Stimulated activated CD8-positive, alpha-beta memory T cell treated with anti-CD3 and anti-CD28 coated beads, Interleukin-7, amount 100 ng/mL, for 4 hours (primary cell): ENCODE results near the gene MMEL1.

Experiments used
- DNase-seq, 2 donors: peaks; one replicate each; pipeline ENCODE4 v3.0.0-alpha.2; 2020; ENCODE audit warnings: low read depth in 2 of 2

Gene MMEL1

DNA sequence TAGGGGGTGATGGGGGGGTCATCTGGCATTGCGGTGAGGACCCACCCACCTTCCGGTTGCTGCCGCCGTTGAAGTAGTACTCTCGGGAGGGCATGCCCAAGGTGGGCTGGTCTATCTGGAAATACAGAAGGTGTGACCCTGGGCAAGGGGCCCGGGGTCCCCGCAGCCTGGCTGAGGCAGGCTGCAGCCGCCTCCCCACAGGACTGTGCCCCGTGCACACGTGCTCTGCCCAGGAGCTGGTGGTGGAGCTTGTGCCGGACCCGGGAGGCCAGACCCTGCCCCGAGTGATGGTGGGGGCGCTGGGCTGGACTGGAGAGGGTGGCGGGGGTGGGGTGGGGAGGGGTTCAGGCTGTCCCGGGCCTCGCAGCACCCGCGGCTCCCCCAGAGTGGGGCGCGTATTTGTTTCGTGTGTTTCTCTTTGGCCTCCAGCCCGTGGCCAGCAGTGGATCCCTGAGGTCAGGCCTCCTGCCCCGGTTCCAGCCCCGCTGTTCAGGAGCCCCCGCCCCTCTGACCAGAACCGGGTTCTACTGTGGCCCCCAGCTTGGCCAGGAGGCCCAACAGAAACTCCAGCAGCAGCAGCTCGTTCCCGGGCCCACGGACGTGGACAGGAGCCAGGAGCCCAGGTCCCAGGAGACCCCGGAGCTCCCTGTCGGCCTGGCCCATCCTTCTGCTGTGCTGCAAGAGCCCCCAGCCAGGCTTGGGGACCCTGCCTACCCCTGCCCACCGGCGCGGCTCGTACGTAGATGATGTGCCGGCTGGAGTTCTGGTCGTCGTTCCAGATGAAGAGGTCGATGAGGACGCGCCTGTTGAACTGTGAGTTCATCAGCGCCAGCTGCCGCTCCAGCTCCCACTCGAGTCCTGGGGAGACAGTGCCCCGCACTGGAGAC, 27.1 kb downstream of the MMEL1 start:
- no peak for DNase-seq

DNA sequence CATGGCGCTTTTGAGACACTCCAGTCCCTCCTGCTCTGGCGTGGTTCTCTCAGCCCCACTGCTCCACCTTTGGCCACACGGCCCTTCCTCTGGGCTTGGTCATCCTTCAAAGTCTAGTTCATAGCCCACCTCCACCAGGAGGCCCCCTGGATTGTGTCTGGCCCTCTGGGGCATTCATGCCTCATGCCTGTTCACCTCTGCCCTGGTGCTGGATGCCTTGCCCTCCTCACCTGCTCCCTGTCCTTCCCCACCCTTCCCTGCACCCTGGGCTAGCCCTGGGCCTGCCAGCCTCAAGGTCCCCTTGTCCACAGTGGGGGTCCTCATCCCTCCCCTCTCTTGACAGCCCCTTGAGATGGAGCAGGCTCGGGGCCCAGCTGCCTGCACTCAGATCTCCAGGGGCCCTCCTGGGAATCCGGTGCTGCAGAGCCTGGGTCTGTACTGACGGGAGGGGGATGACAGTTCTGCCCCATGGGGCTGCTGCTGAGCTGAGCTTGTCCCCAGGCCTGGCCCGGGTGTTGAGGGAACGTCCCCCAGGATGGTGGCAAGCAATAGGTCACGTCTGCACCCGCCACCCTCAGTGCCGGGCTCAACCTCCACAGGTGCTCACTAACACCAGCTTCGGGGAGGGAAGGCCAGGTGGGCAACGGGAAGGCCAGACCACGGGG, 27.8 kb downstream of the MMEL1 start:
- DNase-seq: no peak

DNA sequence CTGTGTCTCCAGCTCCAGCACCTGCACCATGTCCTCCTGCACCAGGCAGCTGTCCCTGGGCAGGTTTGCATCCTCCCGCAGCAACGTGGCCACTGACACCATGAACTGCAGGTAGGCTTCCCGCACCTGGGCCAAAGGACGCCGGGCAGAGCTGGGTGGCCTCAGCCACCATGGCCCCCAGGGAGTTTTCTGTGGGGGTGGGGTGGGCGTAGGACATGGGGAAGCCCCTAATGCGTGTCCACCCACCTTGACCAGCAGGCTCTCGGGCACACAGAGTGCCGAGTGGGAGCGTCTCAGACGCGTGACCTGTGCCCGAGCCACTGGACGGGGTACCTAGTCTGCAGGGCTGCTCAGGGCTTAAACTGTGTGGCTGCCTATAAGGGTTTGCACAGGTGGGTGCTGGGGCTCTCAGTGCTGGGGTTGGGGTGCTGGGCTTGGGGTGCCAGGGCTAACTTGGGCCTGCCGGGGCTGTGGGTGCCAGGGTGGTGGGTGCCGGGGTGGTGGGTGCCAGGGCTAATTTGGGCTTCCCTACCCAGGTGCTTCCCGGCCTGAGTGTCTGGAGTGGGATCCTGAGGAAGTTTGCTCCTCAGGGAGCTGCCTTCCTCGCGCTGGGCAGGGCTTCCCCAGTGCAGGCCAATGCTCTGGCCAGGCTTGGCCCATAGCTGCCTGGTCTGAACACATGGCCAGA, 28.5 kb downstream of the MMEL1 start:
- no peak for DNase-seq

DNA sequence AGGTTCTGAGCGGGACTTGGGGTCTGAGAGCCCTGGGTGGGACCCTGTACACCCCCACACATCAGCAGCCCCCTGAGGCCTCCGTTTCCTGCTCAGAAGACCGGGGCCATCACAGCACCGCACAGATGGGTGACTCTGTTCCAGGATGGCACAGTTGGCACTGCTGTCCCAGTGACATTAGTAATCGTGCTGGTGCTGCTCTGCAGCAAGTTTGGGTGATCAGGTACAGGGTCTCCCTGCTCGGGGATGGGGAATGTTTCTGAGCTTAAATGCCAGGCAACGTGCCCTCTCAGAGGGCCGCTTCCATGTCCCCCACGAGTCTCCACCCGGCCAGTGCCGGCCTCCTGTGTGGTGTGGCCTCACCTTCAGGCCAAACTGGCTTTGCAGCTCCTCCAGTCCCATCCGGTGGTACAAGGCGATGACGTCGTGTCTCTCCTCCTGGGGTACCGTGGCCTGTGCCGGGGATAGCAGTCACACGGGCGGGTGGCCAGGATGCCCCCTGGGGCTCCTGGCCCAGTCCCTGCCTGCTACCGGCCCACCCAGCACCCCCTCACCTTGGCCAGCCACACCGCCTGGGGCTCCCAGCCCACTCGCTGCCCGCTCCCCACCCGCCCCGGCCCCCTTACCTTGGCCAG, 29.2 kb downstream of the MMEL1 start:
- no peak for DNase-seq

DNA sequence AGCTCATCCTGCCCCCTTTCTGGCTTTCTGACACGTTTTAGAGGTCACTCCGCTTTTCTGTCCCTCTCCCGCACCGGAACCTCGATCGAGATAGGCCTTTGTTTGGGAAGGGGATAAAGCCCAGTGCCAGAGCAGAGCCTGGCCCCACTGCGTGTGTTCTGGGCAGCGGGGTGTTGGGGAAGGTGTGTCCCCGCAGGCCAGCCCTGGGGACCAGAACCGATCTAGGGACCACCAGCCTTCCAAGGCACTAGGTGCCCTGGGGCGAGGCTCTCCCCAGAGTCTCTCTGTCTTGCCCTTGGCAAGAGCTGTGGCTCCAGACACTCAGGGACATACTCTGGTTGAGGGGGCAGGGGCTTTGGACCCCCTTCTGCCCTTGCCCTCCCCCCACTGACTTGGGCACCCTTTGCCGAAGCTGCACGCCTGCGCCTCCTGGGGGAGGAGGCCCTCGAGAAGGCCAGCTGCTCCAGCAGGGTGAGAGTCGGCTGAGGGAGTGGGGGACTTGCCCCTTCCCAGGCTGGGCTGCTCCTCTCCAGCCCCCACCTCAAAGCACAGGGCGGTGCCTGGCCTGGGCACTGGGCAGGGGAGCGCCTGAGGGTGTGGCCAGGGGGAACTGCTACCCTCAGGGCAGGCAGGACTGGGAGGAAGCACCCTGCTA, 29.8 kb downstream of the MMEL1 start:
- no peak for DNase-seq

DNA sequence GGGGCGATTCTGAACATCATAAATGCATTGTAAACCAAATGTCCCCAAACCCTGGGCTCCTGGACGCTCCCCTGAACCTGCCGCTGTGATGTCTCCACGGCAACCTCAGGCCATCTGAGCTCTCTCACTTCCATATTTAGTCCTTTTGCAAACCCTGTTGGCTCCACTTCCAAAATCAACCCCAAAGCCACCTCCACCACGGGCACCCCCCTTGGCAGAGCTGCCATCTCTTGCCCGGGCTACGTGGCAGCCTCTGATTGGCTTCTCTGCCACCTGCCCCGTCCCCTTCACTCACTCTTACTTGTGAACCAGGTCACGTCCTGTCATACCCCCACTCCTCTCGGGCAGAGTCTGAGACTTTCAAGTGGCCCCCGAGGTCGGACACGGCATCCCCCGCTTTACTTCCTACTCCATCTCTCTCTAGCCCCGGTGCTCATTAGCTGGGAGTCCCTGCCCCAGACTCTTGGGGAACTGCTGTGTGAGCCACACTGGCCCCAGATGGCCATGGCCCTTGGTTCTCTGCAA, 30.4 kb downstream of the MMEL1 start:
- no peak for DNase-seq

DNA sequence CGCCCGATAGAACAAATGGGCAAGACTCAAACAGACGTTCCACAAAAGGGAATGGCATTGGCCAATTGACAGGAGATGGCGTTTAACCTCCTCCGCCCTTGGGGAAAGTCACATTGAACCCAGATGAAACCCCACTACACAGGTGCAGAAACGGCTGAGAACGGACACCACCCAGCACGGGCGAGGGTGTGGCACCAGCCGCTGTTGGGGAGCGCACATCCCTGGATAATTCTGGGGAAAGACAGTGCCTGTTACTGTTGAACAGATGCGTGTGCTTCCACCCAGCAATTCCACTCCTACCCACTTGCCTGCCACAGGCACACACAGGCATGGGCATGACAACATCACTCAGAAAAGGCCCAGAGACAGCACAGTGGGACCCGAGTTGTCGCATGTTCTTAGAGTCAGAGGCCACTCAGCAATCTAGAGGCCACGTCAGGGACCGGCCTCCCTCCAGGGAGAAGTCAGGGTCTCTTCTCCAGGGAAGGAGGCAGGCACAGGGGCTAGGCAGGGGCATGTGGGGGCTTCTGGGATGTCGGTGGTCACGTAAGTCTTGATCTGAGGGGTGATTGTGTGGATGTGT, 31.0 kb downstream of the MMEL1 start:
- DNase-seq: no peak

DNA sequence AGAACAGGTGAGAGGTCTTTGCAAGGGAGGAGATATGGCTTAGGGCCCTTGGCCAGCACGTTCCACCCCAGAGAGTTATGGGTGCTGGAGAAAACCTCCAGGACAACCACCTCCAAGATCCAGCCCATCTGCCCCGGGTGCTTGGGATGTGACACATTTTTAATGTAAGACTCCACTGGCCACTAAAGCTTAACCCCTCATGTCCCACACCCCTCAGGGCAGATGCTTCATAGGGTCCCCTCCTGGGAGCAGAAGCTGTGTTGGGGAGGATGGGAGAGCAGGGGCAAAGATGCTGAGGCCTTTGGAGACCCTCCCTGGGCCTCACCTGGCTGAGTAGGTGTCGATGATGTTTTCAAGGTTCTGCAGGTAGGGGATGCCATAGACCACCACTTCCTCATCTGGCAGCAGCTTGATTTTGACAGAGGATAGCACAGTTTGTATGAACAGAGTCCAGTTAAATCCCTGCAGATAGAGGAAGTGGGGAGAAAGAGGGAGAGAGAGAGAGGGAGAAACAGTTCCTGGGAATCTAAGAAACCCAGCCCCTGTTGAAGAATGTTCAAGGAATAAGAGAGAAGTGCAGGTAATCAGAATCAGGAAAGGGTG, 34.4 kb downstream of the MMEL1 start:
- no peak for DNase-seq

DNA sequence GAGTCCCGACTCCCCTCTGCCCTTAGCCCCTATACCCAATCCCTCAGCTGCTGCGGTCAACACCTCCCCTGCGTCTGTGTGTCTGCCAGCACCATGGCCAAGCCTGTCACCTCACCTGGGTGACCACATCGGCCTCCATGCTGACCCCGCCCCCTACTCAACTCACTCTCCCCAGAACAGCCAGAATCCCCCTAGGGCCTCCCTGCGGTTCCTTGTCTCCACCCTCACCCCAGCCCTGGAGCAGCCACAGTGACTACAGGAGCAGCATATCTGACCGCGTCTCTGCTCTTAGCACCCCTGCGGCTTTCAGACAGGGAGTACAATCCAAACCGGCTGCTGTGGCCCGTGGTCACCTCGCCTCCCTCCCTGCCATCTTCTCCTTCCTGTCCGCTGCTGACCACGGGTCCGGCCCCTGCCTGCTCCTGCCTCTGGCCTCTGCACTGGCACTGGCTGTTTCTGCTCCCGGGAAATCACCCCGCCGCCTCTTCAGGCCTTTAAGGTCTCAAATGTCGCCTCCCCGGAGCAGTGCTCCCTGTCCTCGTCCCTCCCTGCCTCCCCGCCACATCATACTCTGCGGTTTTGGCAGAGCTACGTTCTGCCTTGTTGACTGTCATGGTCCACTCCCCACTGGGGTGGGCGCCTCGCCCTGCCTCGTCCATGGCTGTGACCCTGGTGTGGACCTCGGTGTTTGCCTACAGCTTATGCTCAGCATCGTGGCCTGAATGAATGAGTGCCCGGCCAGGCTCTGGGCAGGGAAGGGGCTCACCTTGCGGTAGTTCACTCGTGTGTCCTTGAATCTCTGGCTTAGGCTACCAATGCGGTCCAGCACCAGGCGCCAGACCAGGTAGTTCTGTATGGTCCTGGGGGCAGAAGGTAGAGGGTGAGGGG, 35.1 kb downstream of the MMEL1 start:
- no peak for DNase-seq

DNA sequence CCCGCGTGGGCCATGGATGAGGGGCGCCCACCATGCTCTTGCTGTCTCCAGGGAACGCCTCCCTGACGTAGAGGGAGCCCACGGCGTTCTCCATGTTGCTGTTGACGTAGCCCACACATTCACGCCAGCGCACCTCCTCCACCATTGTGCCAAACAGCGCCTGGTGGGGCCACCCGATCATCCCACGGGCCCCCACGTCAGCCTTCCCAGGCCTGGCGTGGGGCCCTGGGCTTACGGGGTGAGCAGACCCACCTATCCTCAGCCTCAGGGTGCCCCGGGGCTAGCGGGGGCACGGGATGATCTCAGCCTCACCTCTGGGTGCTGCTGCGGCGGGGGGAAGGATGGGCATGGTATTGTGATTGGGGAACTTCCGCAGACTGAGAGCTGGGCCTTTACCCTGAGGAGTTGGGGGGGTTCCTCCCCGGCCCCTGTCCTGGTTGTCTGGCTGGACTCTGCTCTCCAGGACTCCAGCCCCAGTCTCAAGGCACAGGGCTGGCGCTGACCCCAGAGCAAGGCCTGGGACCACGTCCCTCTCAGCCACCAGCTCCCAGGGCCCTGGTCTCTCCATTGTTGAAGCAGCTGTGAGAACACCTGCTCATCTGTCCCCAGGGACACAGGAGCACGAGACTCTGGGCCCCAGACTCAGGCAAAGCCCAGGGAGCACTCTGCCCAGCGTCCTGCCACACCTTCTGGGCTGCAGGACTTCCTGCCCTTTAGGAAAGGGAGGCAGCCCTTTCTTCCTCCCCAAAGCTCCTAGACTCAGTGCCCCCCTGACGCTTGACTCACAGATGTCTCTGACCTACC, 36.1 kb downstream of the MMEL1 start:
- no peak for DNase-seq

DNA sequence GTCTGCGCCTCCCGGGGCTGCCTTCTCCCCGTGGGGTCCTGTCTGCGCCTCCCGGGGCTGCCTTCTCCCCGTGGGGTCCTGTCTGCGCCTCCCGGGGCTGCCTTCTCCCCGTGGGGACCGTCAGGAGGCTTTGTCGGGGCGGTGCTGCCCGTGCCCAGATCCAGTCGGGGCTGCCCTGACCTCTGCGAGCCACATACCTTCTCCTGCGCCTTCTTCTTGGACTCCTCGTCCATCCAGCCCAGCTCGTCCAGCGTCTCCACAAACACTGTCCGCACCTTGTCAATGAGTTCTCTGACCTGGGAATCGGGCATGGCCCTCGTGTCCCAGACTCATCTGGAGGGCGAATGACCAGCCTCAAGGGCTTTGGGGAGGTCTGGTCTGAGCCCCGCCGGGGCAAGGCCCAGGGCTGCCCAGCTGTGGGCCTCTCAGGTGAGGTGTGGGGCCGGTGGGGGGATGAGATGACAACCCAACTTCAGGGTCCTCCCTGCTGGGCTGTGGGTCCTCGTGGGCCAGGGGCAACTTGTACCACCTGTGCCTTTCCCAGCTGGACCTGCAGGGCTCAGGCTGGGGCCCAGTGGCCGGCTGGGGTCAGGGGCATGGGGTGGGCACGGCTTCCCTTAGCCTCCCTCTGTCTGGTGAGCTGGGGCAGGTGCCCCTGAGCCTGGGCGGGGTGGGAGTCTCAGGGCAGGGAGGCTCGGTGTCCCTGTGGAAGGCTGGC, 36.8 kb downstream of the MMEL1 start:
- DNase-seq: no peak

DNA sequence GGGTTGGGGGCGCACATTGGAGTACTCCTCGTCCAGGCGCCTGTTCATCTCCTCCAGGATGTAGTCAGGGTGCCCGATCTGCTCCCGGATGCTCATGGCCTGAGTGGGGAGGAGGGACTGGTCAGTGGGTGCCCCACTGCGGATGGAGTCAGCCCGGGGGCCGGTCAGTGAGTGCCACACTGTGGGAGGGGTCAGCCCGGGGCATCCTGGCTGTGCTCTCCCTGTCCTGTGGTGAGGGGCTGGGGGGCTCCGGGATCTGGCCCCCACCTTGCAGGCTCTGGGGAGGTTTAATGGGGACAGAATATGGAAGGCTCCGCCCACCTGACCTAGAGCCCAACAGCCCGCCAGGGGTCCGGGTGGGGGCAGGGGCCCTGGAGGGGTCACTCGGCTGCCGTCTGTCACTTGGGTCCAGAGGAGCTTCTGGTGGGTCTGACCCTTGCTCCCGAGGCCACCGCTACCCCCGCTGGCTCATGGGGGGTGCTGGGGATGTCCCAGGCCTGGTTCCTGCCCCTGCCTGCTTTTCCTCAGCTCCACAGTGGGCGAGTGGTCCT, 37.5 kb downstream of the MMEL1 start:
- DNase-seq: no peak

DNA sequence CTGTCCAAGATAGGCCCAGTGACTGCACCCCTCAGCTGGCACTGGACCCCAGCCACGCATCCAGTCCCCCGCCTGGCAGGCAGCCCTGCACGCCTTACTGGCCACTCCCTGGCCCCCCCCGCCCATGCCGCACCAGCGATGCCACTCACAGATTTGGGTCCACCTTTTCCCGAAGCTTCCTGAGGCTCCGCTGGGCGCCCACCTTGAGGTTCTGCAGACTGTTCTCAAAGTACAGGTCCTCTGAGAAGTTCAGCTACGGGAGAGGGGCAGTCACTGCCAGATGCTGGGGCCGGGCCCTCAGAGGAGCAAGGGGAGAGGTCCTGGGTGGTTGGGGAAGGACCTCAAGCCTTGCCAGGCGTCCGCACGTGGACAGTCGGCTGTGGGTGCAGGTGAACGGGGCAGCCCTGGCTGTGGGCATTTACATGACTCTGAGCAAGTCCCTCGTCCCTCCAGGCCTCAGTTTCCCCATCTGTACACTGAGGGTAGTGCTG, 38.1 kb downstream of the MMEL1 start:
- no peak for DNase-seq

DNA sequence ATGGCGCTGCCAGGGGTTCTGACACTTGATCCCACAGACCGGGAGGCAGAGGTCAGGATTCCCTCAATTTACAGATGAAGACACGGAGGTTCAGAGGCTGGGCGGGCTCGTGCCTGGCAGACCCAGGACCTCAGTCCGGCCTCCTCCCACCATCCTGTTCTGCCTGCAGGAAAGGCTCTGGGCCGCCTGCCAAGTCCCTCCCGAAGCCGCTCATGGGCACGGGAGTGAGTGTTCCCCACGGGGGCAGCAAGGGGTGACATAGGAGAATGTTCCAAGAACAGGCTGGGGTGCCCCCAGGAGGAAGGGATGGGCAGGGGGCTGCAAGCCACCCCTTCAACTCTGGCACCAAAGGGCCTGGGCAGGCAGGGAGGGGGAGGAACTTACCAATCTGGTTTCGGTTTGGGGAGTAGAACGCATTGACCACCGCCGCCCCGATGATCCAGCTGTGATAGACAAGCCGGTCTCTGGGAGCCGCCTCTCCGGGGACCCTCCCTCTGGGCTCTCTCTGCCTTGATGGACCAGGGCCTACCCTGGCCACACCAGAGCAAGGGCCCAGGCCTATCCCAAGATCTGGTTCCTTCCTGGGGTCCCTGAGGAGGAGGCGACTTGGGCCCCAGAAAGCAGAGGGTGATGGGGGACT, 38.7 kb downstream of the MMEL1 start:
- no peak for DNase-seq

DNA sequence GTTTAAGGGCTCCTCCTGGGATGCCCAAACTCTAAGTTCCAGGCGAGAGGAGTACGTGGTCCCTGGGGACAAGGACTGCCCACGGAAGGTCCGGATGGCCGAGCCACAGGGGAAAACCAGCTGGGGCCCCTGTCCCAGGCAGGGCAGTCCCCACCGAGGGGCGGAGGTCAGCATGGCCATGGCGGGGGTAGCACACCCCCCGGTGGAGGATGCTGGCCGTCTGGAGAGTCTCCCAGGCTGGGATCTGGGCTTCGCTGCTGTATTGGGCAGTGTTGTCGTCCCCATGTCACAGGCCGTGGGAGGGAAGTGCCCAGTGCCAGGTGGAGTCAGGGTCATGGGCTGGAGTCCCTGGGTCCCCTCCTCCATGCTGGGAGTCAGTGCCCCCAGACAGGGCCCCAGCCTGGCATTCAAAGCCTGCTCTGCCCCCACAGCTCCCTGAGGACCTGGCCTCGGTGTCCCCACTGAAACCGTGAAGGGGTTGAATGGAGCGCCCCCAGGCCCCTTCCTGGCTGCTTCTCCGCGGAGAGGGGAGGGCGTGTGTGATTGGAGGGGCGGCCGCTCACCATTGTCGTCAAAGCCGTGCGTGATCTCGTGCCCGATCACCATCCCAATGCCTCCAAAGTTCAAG, 39.5 kb downstream of the MMEL1 start:
- no peak for DNase-seq

DNA sequence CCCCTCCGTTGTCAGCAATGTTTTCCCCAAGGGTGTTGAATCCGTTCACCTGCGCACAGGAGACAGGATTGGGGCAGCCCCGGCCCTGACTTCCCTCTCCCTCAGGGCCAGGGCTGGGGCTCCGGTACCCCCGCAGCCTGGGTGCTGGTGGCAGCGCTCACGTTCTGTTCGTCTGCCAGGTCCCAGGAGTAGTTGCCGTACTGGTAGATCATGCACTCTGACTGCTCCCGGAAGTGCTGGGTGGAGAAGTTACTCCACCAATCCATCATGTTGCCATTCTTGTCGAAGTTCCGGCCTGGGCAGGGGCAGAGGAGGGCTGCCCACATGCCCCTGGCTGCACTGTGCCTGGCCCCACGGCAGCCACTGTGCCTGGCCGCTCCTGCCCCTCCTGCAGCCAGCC, 40.1 kb downstream of the MMEL1 start:
- no peak for DNase-seq
